ENCODE data around the gene HHIPL1. TPM values are rescaled to one million over a fixed set of nuclear protein-coding genes. Genes with fewer than 3 reads are reported as not detected.

Gene HHIPL1
- total and polyA plus RNA-seq, 2 experiments from 2014 or later = 0.83 to 1.4 TPM

DNA sequence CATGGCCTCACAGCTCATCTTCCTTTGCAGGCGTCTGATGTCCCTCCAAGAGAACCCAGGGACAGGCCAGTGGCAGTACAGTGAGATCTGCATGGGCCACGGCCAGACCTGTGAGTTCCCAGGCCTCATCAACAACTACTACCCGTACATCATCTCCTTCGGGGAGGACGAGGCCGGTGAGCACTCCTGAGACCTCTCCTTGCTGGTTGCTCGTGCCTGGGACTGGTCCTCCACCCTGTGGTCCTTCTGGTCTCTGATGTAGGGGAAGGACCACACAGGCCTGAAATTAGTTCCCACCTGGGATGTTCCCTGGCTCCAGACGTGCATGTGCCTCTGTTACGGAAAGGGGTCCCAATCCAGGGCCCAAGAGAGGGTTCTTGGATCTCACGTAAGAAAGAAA, 17.9 kb downstream of the HHIPL1 start:
- no peaks in the 10 kb centered on the region for H3K9me2 ChIP-seq (replicated peaks; ENCODE audit: insufficient read depth)
- no peak for DNase-seq (ENCODE audit: low spot score)
- no peaks in the 10 kb centered on the region for H3K79me2 ChIP-seq
- TF ChIP-seq EZH2 (IDR thresholded peaks at IDR 0.05; ENCODE audit: borderline replicate concordance) (no peak), CTCF (IDR thresholded peaks at IDR 0.05; ENCODE audit: poor library complexity) (no peak), EZH2phosphoT487 (IDR thresholded peaks at IDR 0.05; ENCODE audit: low read depth, severe bottlenecking, unreplicated experiment) (no peak)
- H3K27ac ChIP-seq = no peak overlapping the region
- H4K20me1 ChIP-seq (ENCODE audit: insufficient read depth, poor library complexity, severe bottlenecking) = no peaks in the 10 kb centered on the region
- 91% methylated on average over 10 of the region's 10 CpGs for WGBS (ENCODE audit: low lambda C conversion rate, missing lambda C conversion rate)
- no peaks in the 10 kb centered on the region for H3K36me3 ChIP-seq (replicated peaks; ENCODE audit: insufficient read depth, low read depth)
- no peaks in the 10 kb centered on the region for H3K9me3 ChIP-seq (ENCODE audit: low read depth)
- no peak overlapping the region for H3K4me3 ChIP-seq
- H3K27me3 ChIP-seq = peaks cover 11% of the 10 kb centered on the region
- H3K4me2 ChIP-seq = no peak overlapping the region
- H2AFZ ChIP-seq = no peak overlapping the region
- peaks cover 17% of the 10 kb centered on the region for H3K4me1 ChIP-seq (ENCODE audit: insufficient read depth)

DNA sequence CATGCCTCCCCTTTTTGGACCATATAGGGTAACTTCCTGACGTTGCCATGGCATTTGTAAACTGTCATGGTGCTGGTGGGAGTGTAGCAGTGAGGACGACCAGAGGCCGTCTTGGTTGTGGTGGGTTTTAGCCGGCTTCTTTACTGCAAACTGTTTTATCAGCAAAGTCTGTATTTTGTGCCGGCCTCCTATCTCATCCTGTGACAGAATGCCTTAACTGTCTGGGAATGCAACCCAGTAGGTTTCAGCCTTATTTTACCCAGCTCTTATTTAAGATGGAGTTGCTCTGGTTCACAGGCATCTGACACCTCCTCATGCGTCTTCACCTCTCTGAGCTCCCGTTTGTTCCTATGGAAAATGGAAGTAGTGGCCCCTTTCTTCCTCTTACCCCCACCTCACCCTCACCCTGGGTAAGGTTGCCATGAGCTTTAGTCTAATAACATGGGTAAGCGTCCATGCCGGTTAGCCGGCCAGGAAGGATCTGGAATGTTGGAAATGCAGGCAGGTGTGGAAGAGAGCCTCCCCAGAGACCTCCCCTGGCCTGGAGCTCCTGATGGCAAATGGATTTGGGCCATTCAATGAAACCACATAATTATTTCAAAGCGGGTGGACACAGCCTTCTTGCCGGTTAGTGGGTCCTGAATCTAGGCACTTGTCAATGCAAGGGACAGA, 18.6 kb downstream of the HHIPL1 start:
- TF ChIP-seq EZH2 (IDR thresholded peaks at IDR 0.05; ENCODE audit: borderline replicate concordance) = no peak
- TF ChIP-seq EZH2phosphoT487 (IDR thresholded peaks at IDR 0.05; ENCODE audit: low read depth, severe bottlenecking, unreplicated experiment) = no peak
- no peak for TF ChIP-seq CTCF (IDR thresholded peaks at IDR 0.05; ENCODE audit: poor library complexity)
- Histone ChIP-seq H3K36me3 (replicated peaks; ENCODE audit: insufficient read depth, low read depth) (no peaks in the 10 kb centered on the region), H3K79me2 (no peaks in the 10 kb centered on the region), H3K27me3 (peaks cover 11% of the 10 kb centered on the region), H3K4me3 (no peak overlapping the region), H2AFZ (no peak overlapping the region), H3K27ac (peak overlapping the region; percentile 48), H4K20me1 (ENCODE audit: insufficient read depth, poor library complexity, severe bottlenecking) (no peaks in the 10 kb centered on the region), H3K4me2 (no peak overlapping the region), H3K9me2 (replicated peaks; ENCODE audit: insufficient read depth) (no peaks in the 10 kb centered on the region), H3K4me1 (ENCODE audit: insufficient read depth) (peaks cover 17% of the 10 kb centered on the region), H3K9me3 (ENCODE audit: low read depth) (no peaks in the 10 kb centered on the region)
- no peak for DNase-seq (ENCODE audit: low spot score)
- WGBS (ENCODE audit: low lambda C conversion rate, missing lambda C conversion rate) = 55% methylated on average over 12 of the region's 12 CpGs

- H3K4me1 ChIP-seq (ENCODE audit: insufficient read depth) = peaks cover 17% of the 10 kb centered on the region
- no peak overlapping the region for H3K4me3 ChIP-seq
- H3K36me3 ChIP-seq (replicated peaks; ENCODE audit: insufficient read depth, low read depth) = no peaks in the 10 kb centered on the region
- no peaks in the 10 kb centered on the region for H3K9me3 ChIP-seq (ENCODE audit: low read depth)
- TF ChIP-seq EZH2 (IDR thresholded peaks at IDR 0.05; ENCODE audit: borderline replicate concordance) = no peak
- no peak for TF ChIP-seq CTCF (IDR thresholded peaks at IDR 0.05; ENCODE audit: poor library complexity)
- TF ChIP-seq EZH2phosphoT487 (IDR thresholded peaks at IDR 0.05; ENCODE audit: low read depth, severe bottlenecking, unreplicated experiment) = no peak
- H3K27me3 ChIP-seq = peaks cover 4% of the 10 kb centered on the region
- no peak overlapping the region for H3K4me2 ChIP-seq
- no peaks in the 10 kb centered on the region for H4K20me1 ChIP-seq (ENCODE audit: insufficient read depth, poor library complexity, severe bottlenecking)
- DNase-seq (ENCODE audit: low spot score) = no peak
- no peak overlapping the region for H2AFZ ChIP-seq
- H3K27ac ChIP-seq = peak overlapping the region; percentile 48
- H3K9me2 ChIP-seq (replicated peaks; ENCODE audit: insufficient read depth) = no peaks in the 10 kb centered on the region
- H3K79me2 ChIP-seq = no peaks in the 10 kb centered on the region
- 43% methylated on average over 8 of the region's 8 CpGs for WGBS (ENCODE audit: low lambda C conversion rate, missing lambda C conversion rate)
These were observed 19.4 kb downstream of the HHIPL1 start for GRCh38 chr14:99664058-99664936.
